Spleen (tissue), 7 donors: ENCODE results near the gene KIF21A.

Source experiments
- POLR2A ChIP-seq, 3 donors: fragments of 450-650 bp; IDR thresholded peaks; one replicate each; pipeline ENCODE4 v1.5.1; 2017; ENCODE audit warnings: antibody characterized with exemption in 3 of 3, mild to moderate bottlenecking in 1 of 3
- TF ChIP-seq, protein P1 (sequence below), 11 experiments: fragments of 200-600 bp in 7 of 11; fragments of 450-650 bp in 4 of 11; sonication (generic) in 4 of 11; IDR thresholded peaks in 8 of 11; conservative IDR thresholded peaks in 3 of 11; 1 replicate in 7 of 11; 2 replicates in 4 of 11; pipeline versions ENCODE4 v1.4.0 to v1.8.0; 2016 to 2021; ENCODE audit warnings: antibody characterized with exemption in 11 of 11, inconsistent platforms in 4 of 11, mild to moderate bottlenecking in 1 of 11
- donor health status: DM: no; HTN: no; CAD: no; lungs with moderate emphysema.
- donor health status: DM: no; HTN: no; CAD: no.
- donor health status: DM: no; HTN: no; CAD: no.

DNA sequence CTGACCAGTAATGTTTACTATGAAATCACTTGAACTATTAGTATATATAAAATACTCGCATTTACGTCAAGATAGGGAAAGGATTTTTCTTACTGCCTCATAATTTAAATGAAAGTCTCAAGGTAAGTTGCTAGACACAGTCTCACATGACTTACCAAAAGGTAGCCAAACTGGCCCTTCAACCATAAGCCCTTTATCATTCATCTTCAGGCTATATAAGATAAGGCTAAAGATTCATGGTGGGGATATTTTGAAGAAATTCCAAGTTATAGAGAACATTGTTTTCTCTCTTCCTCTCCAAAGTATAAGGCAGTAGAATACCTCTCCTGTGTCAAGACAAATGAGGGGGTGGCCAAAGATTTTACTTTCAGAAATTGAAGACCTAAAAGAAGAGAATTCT is 23.4 kb downstream of the KIF21A start:
- TF ChIP-seq, protein P1, sequence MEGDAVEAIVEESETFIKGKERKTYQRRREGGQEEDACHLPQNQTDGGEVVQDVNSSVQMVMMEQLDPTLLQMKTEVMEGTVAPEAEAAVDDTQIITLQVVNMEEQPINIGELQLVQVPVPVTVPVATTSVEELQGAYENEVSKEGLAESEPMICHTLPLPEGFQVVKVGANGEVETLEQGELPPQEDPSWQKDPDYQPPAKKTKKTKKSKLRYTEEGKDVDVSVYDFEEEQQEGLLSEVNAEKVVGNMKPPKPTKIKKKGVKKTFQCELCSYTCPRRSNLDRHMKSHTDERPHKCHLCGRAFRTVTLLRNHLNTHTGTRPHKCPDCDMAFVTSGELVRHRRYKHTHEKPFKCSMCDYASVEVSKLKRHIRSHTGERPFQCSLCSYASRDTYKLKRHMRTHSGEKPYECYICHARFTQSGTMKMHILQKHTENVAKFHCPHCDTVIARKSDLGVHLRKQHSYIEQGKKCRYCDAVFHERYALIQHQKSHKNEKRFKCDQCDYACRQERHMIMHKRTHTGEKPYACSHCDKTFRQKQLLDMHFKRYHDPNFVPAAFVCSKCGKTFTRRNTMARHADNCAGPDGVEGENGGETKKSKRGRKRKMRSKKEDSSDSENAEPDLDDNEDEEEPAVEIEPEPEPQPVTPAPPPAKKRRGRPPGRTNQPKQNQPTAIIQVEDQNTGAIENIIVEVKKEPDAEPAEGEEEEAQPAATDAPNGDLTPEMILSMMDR (IDR thresholded peaks at IDR 0.05 in 8 of 11, conservative IDR thresholded peaks at IDR 0.05 in 3 of 11) = no peak
- TF ChIP-seq POLR2A (IDR thresholded peaks at IDR 0.05) = no peak
